Measurements from ENCODE around the gene TAS1R1.

The TAS1R1 gene

GRCh38 chr1:6554907-6555778 is at the start of gene TAS1R1:
Gene TAS1R1 (plus strand): TSS chr1:6555307. CDS start chr1:6555374, 67 bp downstream.
- no peak for DNase-seq

GRCh38 chr1:6505367-6506209 is 49.5 kb upstream of the TAS1R1 start:
- no peak for DNase-seq

- DNase-seq, result no peak
These were observed 48.7 kb upstream of the TAS1R1 start for GRCh38 chr1:6506210-6507036.

GRCh38 chr1:6507037-6507428 is 48.1 kb upstream of the TAS1R1 start:
- DNase-seq, result no peak

- no peak for DNase-seq
These were observed 47.6 kb upstream of the TAS1R1 start for GRCh38 chr1:6507461-6507911.

GRCh38 chr1:6508154-6508815 is 46.8 kb upstream of the TAS1R1 start:
- DNase-seq, result no peak

- DNase-seq, result no peak
These were observed 46.3 kb upstream of the TAS1R1 start for GRCh38 chr1:6508816-6509189.

GRCh38 chr1:6509220-6509918 is 45.7 kb upstream of the TAS1R1 start:
- DNase-seq, result no peak

- DNase-seq, result no peak
These were observed 45.2 kb upstream of the TAS1R1 start for GRCh38 chr1:6509919-6510291.

- no peak for DNase-seq
These were observed 44.6 kb upstream of the TAS1R1 start for GRCh38 chr1:6510493-6510892.

GRCh38 chr1:6511056-6511455 is 44.1 kb upstream of the TAS1R1 start:
- DNase-seq, result no peak

GRCh38 chr1:6511561-6512244 is 43.4 kb upstream of the TAS1R1 start:
- DNase-seq, result no peak

GRCh38 chr1:6512245-6512907 is 42.7 kb upstream of the TAS1R1 start:
- no peak for DNase-seq

GRCh38 chr1:6512908-6513280 is 42.2 kb upstream of the TAS1R1 start:
- DNase-seq, result no peak

GRCh38 chr1:6513320-6513801 is 41.7 kb upstream of the TAS1R1 start:
- DNase-seq, result no peak

- DNase-seq, result no peak
These were observed 39.3 kb upstream of the TAS1R1 start for GRCh38 chr1:6515771-6516170.

- DNase-seq, result no peak
These were observed 37.7 kb upstream of the TAS1R1 start for GRCh38 chr1:6517435-6517851.

GRCh38 chr1:6519491-6519934 is 35.6 kb upstream of the TAS1R1 start:
- DNase-seq, result no peak

GRCh38 chr1:6519935-6520671 is 35.0 kb upstream of the TAS1R1 start:
- DNase-seq, result peak; percentile 43

GRCh38 chr1:6521536-6521935 is 33.6 kb upstream of the TAS1R1 start:
- no peak for DNase-seq

All from kidney glomerular epithelial cell (primary cell).